Right kidney (tissue), 1 donor: ENCODE measurements around the gene PCGF1.
"Not testable (repeated sequence)": the region's sequence is repeated elsewhere in the genome, so short reads cannot be mapped to it uniquely, and the experiment has no call there.

Experiments
- DNase-seq: peaks from one replicate; pipeline ENCODE4 v3.0.0-alpha.2; 2016

The PCGF1 gene

DNA sequence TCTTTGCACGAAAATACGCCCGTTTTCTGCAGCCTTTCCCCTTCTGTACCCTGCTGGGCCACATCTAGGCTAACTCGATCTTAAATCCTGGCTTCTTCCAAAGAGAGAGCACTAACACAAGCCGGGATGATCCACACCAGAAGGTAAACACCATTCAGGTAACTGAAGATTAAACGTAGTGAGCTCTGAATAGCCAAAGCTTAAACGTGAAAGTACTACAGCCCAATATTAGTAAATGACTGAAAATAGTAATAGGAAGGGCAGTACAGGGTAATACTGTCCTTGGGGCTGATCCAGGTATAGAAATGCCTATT is 34.6 kb downstream of the PCGF1 start:
- no peak for DNase-seq

DNA sequence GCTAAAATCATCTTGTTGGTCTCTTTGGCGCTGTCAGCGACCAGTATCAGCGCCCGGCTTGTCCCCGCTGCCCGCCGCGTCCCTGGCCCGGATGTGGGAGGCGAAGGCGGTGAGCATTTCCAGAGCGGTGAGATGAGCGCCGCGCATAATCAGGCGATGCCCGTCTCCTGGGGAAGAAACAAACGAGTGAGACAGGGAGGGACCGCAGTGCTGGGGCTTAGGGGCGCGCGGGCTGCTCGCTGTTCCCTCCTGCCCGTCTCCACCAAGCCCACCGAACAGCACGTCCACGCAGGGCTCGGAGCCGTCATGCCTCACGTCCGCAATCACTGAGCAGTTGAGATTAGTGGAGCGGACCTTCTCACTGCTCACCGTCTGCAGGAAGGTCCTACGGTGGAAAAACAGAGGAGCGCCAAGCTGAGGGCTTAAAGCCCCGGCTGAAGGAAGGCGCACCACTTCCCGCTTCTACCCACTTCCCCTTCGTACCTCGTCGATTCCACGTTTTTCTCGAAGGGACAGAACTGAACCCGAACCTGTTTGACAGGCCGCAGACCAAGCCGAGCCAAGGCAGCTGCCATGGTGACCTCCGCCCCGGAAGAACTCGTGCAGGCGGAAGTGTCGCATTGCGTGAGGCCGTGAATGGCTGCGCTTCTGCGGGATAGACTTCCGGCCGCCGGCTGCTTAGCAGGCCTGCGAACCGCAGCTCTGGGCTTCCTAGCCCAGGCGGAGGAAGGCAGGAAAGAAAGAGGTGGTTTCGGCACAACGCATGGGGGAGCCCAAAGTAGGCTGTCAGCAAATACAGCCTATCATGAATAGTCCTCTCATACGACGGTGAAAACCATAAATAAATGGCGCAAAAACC is 35.2 kb downstream of the PCGF1 start, which contains the start of gene MRPL53:
Gene MRPL53, minus strand, starts transcription at position 595 of the 859 bp plus-strand sequence. Its CDS starts 20 bp downstream, at position 575.
- peak; percentile 95 for DNase-seq

DNA sequence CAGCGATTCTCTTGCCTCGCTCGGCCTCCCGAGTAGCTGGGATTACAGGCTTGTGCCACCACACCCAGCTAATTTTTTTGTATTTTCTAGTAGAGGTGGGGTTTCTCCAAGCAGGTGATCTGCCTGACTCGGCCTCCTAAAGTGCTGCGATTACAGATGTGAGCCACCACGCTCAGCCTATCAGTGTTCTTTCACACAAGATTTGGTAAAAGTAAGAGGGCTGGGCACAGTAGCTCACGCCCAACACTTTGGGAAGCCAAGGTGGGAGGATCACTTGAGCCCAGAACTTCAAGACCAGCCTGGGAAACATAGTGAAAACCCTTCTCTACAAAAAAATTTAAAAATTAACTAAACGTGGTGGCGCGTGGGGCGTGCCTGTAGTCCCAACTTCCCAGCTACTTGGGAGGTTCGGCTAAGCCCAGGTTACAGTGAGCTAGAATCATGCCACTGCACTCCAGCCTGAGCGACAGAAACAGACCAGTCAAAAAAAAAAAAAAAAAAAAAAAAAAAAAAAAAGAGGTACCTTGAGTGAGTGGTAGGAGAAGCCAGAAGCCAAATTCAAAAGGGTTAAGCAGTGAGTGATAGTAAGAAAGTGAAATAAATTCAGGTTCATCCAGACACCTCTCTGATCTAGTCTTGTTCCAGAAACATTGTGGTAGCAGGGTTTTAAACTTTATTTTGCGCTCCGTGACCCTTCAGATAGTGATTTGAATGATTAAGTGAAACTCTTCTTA is 36.0 kb downstream of the PCGF1 start:
- no peak for DNase-seq

DNA sequence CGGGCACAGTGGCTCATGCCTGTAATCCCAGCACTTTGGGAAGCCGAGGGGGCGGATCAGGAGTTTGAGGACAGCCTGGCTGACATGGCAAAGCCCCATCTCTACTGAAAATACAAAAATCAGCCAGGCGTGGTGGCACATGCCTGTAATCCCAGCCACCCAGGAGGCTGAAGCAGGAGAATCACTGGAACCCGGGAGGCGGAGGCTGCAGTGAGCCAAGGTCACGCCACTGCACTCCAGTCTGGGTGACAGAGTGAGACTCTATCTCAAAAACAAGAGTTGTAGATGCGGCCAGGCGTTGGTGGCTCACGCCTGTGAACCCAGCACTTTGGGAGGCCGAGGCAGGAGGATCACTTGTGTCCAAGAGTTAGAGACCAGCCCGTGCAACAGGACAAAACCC is 36.8 kb downstream of the PCGF1 start:
- not testable (repeated sequence) for DNase-seq

DNA sequence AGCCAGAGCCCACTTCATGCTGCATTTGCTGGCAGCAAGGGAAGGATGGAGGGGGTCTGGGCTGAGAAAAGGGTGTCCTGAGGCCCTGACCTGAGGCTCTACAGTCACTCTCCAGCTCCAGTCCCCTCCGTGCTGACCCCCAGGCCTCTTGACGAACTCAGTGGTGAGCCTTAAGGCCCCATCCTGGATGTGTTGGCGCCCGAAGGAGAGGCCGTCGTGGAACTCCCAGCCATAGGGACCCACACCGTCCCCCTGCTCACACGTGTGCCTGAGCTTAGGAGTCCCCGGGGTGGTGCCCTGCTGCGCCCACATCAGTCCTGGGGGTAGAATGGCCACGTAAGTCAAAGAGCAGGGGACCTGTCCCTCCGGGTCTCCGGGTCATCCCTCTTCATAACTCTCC is 43.1 kb downstream of the PCGF1 start:
- DNase-seq: no peak

DNA sequence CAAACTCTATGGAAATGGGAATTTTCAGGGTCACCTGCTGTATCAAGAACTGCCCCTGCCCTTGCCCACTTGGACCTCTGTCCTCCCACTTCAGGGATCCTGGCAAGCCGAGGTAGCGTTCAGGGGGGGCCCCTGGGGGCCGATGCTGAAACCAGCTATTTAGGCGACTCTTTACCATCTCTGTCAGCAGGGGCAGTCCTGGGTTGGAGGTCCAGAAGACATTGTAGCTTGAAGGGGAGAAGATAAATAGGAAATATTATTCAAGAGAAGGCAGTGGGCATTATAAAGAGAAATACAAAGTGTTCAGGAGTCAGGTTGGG is 44.7 kb downstream of the PCGF1 start:
- no peak for DNase-seq

DNA sequence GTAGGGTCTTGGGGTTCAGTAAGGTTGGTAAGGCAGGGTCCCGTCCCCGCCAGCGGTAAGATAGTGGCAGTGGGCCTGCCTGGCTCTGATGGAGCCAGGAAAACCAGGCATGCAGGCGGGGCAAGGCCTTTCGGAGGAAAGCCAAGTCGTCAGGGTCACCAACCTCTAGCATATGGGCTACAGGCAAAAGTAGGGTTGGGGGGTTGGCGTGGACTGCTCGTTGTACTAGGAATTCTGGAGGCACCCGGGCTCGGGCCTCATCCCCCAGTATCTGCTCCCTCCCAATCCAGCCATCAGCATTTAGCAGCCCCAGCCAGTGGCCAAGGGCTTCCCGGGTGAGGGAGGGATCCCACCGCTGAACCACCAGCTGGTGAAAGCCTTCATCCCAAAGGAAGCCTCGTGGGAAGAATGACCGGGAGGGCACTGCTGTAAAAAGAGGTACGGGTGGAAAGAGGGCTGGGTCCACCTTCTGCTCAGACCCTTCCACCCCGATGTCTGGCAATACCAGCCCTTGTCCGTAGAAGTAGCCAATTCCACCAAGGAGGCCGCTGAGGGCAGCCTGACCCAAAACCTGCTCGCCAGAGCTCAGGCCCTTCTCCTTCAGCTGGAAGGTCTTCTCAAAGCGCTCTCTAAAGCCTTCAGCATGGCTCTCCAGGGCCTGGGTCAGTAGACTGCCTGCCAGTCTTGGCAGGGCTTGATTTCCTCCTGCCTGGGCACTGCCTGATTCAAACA is 45.3 kb downstream of the PCGF1 start:
- no peak for DNase-seq

DNA sequence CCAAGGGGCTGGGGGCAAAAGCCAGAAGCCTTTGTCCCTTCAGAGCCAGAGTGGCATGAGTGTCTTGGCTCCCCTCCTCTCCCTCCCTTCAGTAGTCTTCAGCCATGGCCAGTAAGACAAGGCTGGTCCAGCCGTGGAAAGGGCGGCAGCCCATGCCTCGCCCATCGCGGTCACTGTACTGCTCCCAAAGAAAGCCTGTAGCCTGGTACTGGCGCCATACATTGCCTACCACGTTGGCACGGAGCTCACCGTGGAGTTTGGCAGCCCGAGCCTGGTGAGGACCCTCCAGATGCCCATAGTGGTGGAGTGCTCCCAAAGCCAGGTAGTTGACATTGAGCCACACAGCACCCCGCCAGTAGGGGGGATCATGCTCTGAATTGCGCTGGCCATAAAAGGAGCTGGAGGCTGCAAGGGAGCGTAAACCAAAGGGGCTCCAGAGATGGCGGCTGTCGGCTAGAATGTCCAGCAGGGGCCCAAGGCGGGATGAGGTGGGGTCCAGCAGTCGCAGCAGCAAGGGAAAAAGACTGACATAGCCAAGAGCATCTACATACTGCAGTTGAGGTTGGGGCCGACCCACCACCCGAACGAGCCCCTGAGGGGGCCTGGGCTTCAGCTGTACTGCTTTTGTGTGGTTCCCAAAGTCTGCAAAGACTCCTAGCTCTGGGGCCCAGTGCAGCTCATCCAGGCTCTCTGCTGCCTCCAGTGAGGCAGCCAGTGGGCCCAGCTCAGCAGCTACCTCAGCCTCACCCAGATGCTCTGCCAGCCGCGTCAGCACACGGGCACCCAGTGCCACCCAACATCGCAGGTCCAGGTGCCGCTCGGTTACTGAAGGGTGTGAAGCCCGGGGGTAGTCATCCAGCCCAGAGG is 46.1 kb downstream of the PCGF1 start:
- no peak for DNase-seq

DNA sequence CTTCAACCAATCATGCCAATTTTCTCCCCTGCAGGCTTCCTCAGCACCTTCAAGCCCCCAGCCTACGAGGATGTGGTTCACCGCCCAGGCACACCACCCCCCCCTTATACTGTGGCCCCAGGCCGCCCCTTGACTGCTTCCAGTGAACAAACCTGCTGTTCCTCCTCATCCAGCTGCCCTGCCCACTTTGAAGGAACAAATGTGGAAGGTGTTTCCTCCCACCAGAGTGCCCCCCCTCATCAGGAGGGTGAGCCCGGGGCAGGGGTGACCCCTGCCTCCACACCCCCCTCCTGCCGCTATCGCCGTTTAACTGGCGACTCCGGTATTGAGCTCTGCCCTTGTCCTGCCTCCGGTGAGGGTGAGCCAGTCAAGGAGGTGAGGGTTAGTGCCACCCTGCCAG is 47.3 kb downstream of the PCGF1 start:
- DNase-seq: not testable (repeated sequence)

DNA sequence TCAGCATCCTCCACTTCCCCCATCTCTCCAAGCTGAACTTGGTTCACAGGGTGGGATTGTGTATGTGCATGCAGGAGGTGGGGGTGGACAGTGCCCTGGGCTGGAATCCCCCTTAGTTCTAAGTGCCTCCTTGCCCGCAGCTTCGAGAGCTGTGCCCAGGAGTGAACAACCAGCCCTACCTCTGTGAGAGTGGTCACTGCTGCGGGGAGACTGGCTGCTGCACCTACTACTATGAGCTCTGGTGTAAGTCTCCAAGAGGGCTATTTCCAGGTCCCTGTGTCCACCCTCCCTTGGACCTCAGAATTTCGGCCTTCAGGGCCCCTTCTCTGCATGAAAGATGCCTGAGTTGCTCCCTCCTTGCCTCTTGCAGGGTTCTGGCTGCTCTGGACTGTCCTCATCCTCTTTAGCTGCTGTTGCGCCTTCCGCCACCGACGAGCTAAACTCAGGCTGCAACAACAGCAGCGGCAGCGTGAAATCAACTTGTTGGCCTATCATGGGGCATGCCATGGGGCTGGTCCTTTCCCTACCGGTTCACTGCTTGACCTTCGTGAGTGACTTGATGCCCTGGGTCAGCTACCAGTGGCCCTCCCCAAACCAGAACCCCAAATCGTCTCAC is 47.9 kb downstream of the PCGF1 start:
- DNase-seq: not testable (repeated sequence)

DNA sequence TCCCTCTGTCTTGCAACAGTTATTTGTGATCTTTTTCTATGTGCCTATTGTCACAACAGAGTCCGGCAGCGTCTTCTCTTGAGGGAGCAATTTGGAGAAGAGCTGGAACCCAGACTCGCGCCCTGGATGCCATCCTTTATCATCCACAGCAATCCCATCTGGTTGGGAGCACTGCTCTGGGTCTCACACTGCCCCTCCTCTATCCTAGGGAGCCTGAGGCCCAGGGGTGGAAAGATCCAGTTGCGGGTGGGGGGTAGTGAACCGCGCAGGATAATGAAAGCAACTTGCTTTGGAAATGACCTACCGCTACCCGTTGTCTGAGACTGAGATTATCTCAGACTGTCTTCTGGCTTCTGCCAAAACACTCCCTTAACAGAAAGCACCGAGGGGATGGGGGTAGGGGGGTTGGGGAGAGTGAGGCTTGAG is 48.5 kb downstream of the PCGF1 start:
- no peak for DNase-seq

DNA sequence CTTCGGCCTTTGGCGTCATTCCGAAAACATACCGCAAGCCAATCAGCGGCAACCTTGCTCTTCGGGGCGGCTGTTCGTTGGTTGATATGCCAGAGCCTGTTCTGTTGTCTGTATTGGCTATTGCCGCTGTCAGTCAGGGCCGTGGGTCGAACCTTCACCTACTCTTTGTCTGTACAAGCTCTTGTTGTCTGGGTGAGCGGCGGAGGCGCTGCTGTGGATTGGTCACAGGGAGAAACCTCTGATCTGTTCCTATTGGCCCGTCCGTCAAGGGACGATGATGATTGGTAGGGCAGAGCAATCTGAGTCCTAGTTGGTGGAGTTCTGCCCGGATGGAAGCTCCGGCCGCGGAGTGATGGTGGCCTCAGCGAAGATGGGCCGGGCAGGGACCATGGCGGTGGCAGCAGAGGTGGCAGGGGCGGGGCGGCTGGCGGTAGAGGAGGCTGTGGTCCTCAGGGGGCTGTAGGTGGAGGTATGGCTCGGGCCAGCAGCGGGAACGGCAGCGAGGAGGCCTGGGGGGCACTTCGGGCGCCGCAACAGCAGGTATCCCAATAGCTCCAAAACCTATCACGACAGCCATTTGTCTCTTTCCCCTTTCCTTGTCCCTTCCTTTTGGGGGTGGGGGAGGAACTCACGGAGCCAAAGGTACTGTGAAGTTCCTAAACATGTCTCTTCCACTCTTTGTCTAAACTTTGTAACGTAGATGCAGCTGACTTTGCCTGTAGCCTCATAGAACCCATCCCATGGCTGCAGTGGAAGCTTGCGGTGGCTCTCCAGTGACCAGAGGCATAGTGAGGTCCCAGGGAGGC is 49.2 kb downstream of the PCGF1 start, which contains the start of gene WBP1:
Gene WBP1, plus strand, starts transcription at position 307 of the 806 bp plus-strand sequence. Its CDS starts 165 bp downstream, at position 472.
- peak; percentile 70 for DNase-seq

DNA sequence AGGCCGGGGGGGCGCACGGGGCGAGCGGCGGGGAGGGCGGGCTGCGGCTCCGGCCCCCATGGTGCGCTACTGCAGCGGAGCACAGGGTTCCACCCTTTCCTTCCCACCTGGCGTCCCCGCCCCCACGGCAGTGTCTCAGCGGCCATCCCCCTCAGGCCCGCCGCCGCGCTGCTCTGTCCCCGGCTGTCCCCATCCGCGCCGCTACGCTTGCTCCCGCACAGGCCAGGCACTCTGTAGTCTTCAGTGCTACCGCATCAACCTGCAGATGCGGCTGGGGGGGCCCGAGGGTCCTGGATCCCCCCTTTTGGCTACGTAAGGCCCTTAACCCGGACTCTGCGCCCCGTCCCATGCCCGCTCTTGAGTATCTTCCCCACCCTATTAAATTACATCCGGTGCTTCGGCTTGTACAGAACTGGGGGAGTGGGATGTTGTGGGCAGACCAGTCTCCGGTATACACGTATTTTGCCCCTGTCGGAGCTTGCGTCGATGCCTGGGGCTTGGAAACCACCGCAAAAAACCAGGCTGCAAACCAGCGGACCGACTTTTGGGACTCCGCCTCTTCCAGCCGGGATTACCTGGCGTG is 49.9 kb downstream of the PCGF1 start:
- peak; percentile 95 for DNase-seq

DNA sequence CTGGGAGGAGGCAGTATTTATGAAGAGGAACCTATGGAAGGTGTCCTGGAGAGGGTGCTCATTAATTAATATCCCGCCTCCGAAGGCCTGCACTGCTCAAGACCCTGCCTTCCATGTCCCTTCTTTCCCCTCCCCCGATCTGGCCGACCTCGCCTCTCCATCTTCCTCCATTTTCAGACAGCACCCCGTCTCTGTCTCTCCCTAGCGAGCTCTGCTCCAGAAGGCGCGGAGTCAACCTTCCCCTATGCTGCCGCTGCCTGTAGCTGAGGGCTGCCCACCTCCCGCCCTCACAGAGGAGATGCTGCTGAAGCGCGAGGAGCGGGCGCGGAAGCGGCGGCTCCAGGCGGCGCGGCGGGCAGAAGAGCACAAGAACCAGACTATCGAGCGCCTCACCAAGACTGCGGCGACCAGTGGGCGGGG is 50.4 kb downstream of the PCGF1 start:
- peak; percentile 71 for DNase-seq
